CD14-positive monocyte (primary cell): ENCODE results near the gene ATRN. TPM values are rescaled to one million over a fixed set of nuclear protein-coding genes. Genes with fewer than 3 reads are reported as not detected.

Experiments used
- DNase-seq, 3 donors: peaks; one replicate each; pipeline ENCODE4 v3.0.0-alpha.2; 2011 to 2022
- H2AFZ ChIP-seq: 2 replicates; pipeline ENCODE4 v1.6.0; 2012; ENCODE audit warnings: mild to moderate bottlenecking, low read depth, low read length, inconsistent platforms; ENCODE audit not compliant: insufficient read depth, poor library complexity, severe bottlenecking
- H3K27ac ChIP-seq, 2 donors: 1 replicate in 1 of 2; 2 replicates in 1 of 2; pipeline ENCODE4 v1.5.1; 2012 to 2013; ENCODE audit warnings: low read length in 2 of 2, control low read depth in 1 of 2, inconsistent platforms in 1 of 2, low read depth in 1 of 2, mild to moderate bottlenecking in 1 of 2
- H3K27me3 ChIP-seq, 2 donors: one replicate each; pipeline versions ENCODE4 v1.6.0 to v1.6.1; 2011 to 2013; ENCODE audit warnings: low read length in 2 of 2; ENCODE audit not compliant: control insufficient read depth in 2 of 2, insufficient read depth in 2 of 2
- H3K36me3 ChIP-seq, 2 donors: replicated peaks in 1 of 2; 1 replicate in 1 of 2; 2 replicates in 1 of 2; pipeline versions ENCODE4 v1.5.1 to v1.6.1; 2012 to 2013; ENCODE audit warnings: low read length in 2 of 2, control low read depth in 1 of 2, inconsistent platforms in 1 of 2, mild to moderate bottlenecking in 1 of 2; ENCODE audit not compliant: insufficient read depth in 2 of 2, control insufficient read depth in 1 of 2
- H3K4me1 ChIP-seq, 2 donors: 1 replicate in 1 of 2; 2 replicates in 1 of 2; pipeline versions ENCODE4 v1.5.1 to v1.6.1; 2012 to 2013; ENCODE audit warnings: low read length in 2 of 2, control low read depth in 1 of 2, inconsistent platforms in 1 of 2, mild to moderate bottlenecking in 1 of 2, moderate library complexity in 1 of 2; ENCODE audit not compliant: insufficient read depth in 2 of 2, control insufficient read depth in 1 of 2
- H3K4me2 ChIP-seq: replicated peaks from 2 replicates; pipeline ENCODE3; 2012; ENCODE audit warnings: low read length, moderate library complexity, mild to moderate bottlenecking; ENCODE audit not compliant: poor library complexity, severe bottlenecking; ENCODE audit errors: extremely low read depth
- H3K4me3 ChIP-seq, 3 experiments: fragments of 200-600 bp in 1 of 3; sonication (generic) in 1 of 3; replicated peaks in 1 of 3; 1 replicate in 2 of 3; 2 replicates in 1 of 3; pipeline ENCODE4 v1.5.1; 2011 to 2013; ENCODE audit warnings: low read length in 3 of 3, mild to moderate bottlenecking in 3 of 3, control low read depth in 2 of 3, low read depth in 2 of 3, inconsistent platforms in 1 of 3, moderate library complexity in 1 of 3
- H3K79me2 ChIP-seq: 2 replicates; pipeline ENCODE4 v1.6.0; 2012; ENCODE audit warnings: mild to moderate bottlenecking, control low read depth, inconsistent platforms, low read length, moderate library complexity; ENCODE audit not compliant: insufficient read depth
- H3K9ac ChIP-seq: 2 replicates; pipeline ENCODE4 v1.6.0; 2017; ENCODE audit warnings: low read length, mild to moderate bottlenecking; ENCODE audit not compliant: insufficient read depth, poor library complexity, severe bottlenecking
- H3K9me3 ChIP-seq, 2 donors: replicated peaks in 1 of 2; 1 replicate in 1 of 2; 2 replicates in 1 of 2; pipeline versions ENCODE4 v1.5.1 to v1.6.1; 2012 to 2013; ENCODE audit warnings: low read length in 2 of 2, control low read depth in 1 of 2; ENCODE audit not compliant: control insufficient read depth in 1 of 2, insufficient read depth in 1 of 2
- H4K20me1 ChIP-seq: 2 replicates; pipeline ENCODE4 v1.6.0; 2012; ENCODE audit warnings: mild to moderate bottlenecking, low read length, control low read depth, moderate library complexity; ENCODE audit not compliant: insufficient read depth
- H3K27ac Mint-ChIP-seq, 7 donors: one replicate each; pipeline ENCODE4 v1.8.0; 2020; ENCODE audit warnings: mild to moderate bottlenecking in 7 of 7, mixed read lengths in 7 of 7, moderate library complexity in 6 of 7, inconsistent platforms in 2 of 7
- H3K27me3 Mint-ChIP-seq, 3 donors: one replicate each; pipeline ENCODE4 v1.8.0; 2021 to 2022; ENCODE audit warnings: low read depth in 3 of 3, mild to moderate bottlenecking in 3 of 3, mixed read lengths in 3 of 3, moderate library complexity in 3 of 3, inconsistent platforms in 1 of 3
- H3K36me3 Mint-ChIP-seq, 2 donors: one replicate each; pipeline ENCODE4 v1.8.0; 2020; ENCODE audit warnings: mixed read lengths in 2 of 2, inconsistent platforms in 1 of 2, mild to moderate bottlenecking in 1 of 2
- H3K4me1 Mint-ChIP-seq: one replicate; pipeline ENCODE4 v1.8.0; 2020; ENCODE audit warnings: mild to moderate bottlenecking, mixed read lengths
- H3K4me3 Mint-ChIP-seq, 2 donors: one replicate each; pipeline ENCODE4 v1.8.0; 2020; ENCODE audit warnings: mild to moderate bottlenecking in 2 of 2, mixed read lengths in 2 of 2, moderate library complexity in 1 of 2
- H3K9me3 Mint-ChIP-seq, 7 donors: one replicate each; pipeline ENCODE4 v1.8.0; 2020 to 2022; ENCODE audit warnings: mixed read lengths in 7 of 7, mild to moderate bottlenecking in 6 of 7, moderate library complexity in 6 of 7, inconsistent platforms in 2 of 7
- WGBS: methylation state at CpG from one replicate; pipeline ENCODE4 v1.1.5; 2013; ENCODE audit warnings: missing lambda C conversion rate; ENCODE audit not compliant: insufficient coverage; 5-methylcytosine and 5-hydroxymethylcytosine counted together
- intact Hi-C, 2 donors: fragments of 100-400 bp; cut with micrococcal nuclease; formaldehyde crosslinking; loops; one replicate each; pipeline versions ENCODE4 v1.15.0 to v1.15.1; 2023
- polyA plus RNA-seq, 3 donors: library from polyadenylated mRNA; depleted of rRNA in 1 of 3; unstranded in 2 of 3; stranded (reverse) in 1 of 3; fragments of 300-500 nt in 2 of 3; fragments of >200 nt in 1 of 3; fragmentation: Illumina TruSeq in 2 of 3; gene quantifications; 1 replicate in 2 of 3; 2 replicates in 1 of 3; pipeline ENCODE4 v1.2.3, GENCODE V29; 2012 to 2021
- TF ChIP-seq, protein P1 (sequence below): fragments of 200-600 bp; IDR thresholded peaks from one replicate; pipeline ENCODE4 v1.8.0; 2022; ENCODE audit warnings: antibody characterized with exemption, mild to moderate bottlenecking

The ATRN gene
- polyA plus RNA-seq, 3 donors = 10.2 to 17.4 (median 11.5) TPM

DNA sequence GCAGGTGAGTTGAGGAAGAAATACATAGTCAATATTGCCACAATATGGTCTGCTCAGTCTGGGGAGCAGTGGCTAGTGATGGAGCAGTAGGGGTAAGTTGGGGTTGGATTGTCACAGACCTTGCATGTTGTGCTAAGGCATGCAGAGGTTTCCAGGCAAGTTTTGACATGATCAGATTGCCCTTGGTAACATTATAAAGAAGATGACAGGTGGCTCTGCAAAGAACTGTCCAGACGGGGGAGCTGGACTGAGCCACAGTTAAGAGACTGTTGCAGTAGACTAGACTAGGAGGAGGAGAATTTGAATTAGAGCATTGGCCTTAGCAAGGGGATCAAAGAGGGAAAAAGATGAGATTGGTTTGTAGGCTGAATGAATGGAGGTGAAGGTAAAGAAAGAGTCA is 23.4 kb downstream of the ATRN start:
- Histone ChIP-seq H3K9ac (no peak overlapping the region), H3K4me2 (no peak overlapping the region), H3K4me3 (no peak overlapping the region), H2AFZ (no peak overlapping the region), H3K9me3 (no peaks in the 10 kb centered on the region), H4K20me1 (peaks cover 40% of the 10 kb centered on the region), H3K27ac (no peak overlapping the region), H3K27me3 (no peaks in the 10 kb centered on the region), H3K4me1 (no peaks in the 10 kb centered on the region), H3K79me2 (peaks cover 25% of the 10 kb centered on the region), H3K36me3 (peaks cover 5 to 19% of the 10 kb centered on the region in 2 donors)
- Mint-ChIP-seq H3K9me3 (peaks cover 3 to 19% (median 6%) of the 10 kb centered on the region in 7 donors), H3K27ac (peak overlapping the region in 1 of 7 donors; percentile 3), H3K4me3 (no peak overlapping the region), H3K27me3 (no peaks in the 10 kb centered on the region), H3K36me3 (peaks cover 13 to 15% of the 10 kb centered on the region in 2 donors), H3K4me1 (no peaks in the 10 kb centered on the region)
- 93% methylated on average over 1 of the region's 1 CpG for WGBS
- no peak for DNase-seq
- TF ChIP-seq, protein P1, sequence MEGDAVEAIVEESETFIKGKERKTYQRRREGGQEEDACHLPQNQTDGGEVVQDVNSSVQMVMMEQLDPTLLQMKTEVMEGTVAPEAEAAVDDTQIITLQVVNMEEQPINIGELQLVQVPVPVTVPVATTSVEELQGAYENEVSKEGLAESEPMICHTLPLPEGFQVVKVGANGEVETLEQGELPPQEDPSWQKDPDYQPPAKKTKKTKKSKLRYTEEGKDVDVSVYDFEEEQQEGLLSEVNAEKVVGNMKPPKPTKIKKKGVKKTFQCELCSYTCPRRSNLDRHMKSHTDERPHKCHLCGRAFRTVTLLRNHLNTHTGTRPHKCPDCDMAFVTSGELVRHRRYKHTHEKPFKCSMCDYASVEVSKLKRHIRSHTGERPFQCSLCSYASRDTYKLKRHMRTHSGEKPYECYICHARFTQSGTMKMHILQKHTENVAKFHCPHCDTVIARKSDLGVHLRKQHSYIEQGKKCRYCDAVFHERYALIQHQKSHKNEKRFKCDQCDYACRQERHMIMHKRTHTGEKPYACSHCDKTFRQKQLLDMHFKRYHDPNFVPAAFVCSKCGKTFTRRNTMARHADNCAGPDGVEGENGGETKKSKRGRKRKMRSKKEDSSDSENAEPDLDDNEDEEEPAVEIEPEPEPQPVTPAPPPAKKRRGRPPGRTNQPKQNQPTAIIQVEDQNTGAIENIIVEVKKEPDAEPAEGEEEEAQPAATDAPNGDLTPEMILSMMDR = no peak
- intact Hi-C loops = no loop called here

DNA sequence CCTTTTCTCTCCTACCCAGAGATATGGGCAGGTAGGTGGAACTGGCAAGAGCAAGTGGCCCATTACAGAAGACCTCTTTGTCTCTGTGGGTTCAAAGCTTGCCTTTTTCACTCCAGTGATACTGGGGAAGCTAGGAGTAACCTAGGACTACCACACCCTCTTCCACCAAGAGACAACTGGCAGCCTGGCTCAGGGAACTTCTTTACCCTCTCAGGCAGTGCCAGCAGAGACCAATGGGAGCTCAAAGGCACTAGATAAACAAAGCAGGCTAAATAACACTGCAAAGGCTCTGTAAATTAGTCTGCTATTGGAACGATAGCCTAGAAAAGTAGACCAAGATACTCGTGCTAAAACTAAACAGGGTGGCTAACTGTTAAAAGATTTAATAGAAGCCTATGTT is 32.1 kb downstream of the ATRN start:
- H3K36me3 Mint-ChIP-seq = peaks cover 0 to 2% of the 10 kb centered on the region in 2 donors
- no CpG with 5 or more reads among the region's 2 CpGs for WGBS
- no peak overlapping the region for H3K4me3 ChIP-seq
- H2AFZ ChIP-seq = no peak overlapping the region
- H3K4me2 ChIP-seq = no peak overlapping the region
- H3K36me3 ChIP-seq = no peaks in the 10 kb centered on the region
- DNase-seq = no peak
- intact Hi-C loops = no loop called here
- no peaks in the 10 kb centered on the region for H3K79me2 ChIP-seq
- no peaks in the 10 kb centered on the region for H3K27me3 ChIP-seq
- peaks cover 0 to 3% (median under 1%) of the 10 kb centered on the region in 7 donors for H3K9me3 Mint-ChIP-seq
- no peaks in the 10 kb centered on the region for H3K9me3 ChIP-seq
- H3K9ac ChIP-seq = no peak overlapping the region
- no peak overlapping the region for H3K4me3 Mint-ChIP-seq
- no peak overlapping the region for H3K27ac Mint-ChIP-seq
- no peaks in the 10 kb centered on the region for H3K27me3 Mint-ChIP-seq
- peaks cover 5% of the 10 kb centered on the region for H3K4me1 Mint-ChIP-seq
- peaks cover 0 to 6% of the 10 kb centered on the region in 2 donors for H3K4me1 ChIP-seq
- H4K20me1 ChIP-seq = peaks cover 8% of the 10 kb centered on the region
- H3K27ac ChIP-seq = no peak overlapping the region
- TF ChIP-seq, protein P1 = no peak
